Motor neuron (in vitro differentiated cells): ENCODE results near the gene DGKQ. TPM values are rescaled to one million over a fixed set of nuclear protein-coding genes. Genes with fewer than 3 reads are reported as not detected.

ENCODE experiments used
- ATAC-seq, 8 experiments: fragments of 200-7000 bp; cut with Tn5 transposase; replicated peaks in 6 of 8; 2 replicates each; pipeline ENCODE4 v1.8.0; 2021; ENCODE audit warnings: mild to moderate bottlenecking in 8 of 8, moderate library complexity in 8 of 8
- H3K27ac ChIP-seq, 2 donors: fragments of 250-450 bp; sonication (Bioruptor Pico); 2 replicates each; pipeline ENCODE4 v1.9.0; 2021; ENCODE audit warnings: antibody characterized with exemption in 2 of 2, mild to moderate bottlenecking in 2 of 2, moderate library complexity in 1 of 2
- H3K4me1 ChIP-seq, 2 donors: fragments of 250-450 bp; sonication (Bioruptor Pico); replicated peaks in 1 of 2; 2 replicates each; pipeline ENCODE4 v1.6.1; 2021; ENCODE audit warnings: antibody characterized with exemption in 2 of 2, mild to moderate bottlenecking in 2 of 2, moderate library complexity in 1 of 2
- H3K4me3 ChIP-seq, 5 donors: fragments of 250-450 bp; sonication (Bioruptor Pico); 2 replicates each; pipeline ENCODE4 v1.9.0; 2021; ENCODE audit warnings: antibody characterized with exemption in 5 of 5, mild to moderate bottlenecking in 5 of 5, moderate library complexity in 4 of 5
- WGBS, 10 experiments: fragments of 450-650 bp; shearing (Covaris generic); methylation state at CpG; one replicate each; pipeline ENCODE4 v1.0.0; 2022; 5-methylcytosine and 5-hydroxymethylcytosine counted together
- in situ Hi-C, 9 experiments: fragments of 400-800 bp; cut with MboI; loops; one replicate each; pipeline ENCODE4 v1.15.0; 2021; ENCODE audit warnings: low sequenced_read_pairs in 9 of 9, low pct_unique_long_range_greater_than_20kb in 2 of 9; ENCODE audit not compliant: unreplicated experiment in 9 of 9
- total RNA-seq, 8 experiments: library from RNA; unstranded; fragments of 300-600 nt; gene quantifications; 2 replicates each; pipeline versions ENCODE4 v1.2.3 to v1.2.4, GENCODE V29; 2022

The DGKQ gene
- total RNA-seq, 8 experiments from 2014 or later, result 2.9 to 11.7 (median 6.7) TPM

DNA sequence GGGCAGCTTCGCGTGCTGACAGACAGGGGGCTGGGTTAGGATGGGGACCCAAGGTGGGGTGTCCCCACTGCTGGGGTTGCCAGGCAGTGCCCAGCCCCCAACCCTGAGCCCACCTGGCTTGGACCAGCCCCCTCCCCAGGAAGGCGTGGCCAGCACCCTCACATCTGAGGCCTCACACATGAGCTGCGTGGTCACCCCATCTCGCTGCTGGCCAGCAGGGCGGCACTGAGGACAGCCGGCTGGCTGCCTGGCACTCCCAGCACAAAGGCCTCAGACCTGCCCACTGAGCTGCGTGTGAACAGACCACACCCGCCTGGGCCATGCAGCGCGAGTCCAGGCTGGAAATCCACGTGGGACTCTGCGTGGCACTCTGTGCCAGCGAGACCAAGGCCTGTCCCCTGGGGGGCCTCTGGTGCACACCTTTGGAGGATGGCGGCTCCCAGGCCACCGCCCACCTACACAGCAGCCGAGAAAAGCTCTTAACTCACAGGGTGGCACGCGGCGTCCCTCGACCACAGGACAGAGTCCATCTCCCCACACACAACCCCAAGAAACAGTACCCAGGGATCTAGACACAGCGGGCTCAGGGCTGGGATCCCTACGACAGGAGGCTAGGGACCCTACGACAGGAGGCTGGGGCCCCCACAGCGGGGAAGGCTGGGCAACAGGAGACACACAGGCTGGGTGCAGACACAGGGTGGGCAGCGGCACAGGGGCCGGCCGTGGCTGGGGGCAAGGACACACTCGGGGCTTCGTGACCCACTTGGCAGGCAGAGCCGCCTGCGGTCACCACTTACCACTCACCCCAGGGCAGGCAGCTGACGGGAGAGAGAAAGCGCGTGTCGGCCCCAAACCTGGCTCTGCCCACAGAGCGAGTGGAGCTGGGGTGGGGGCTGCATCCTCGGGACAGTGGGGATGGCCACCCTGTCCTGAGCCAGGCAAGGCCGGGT lies 9.8 kb downstream of the DGKQ start:
- WGBS, 10 experiments, result 80 to 100% (median 83%) methylated on average over 1 to 7 of the region's 39 CpGs; no CpG with 5 or more reads in 5 of the 10 experiments
- Histone ChIP-seq H3K27ac (no peak overlapping the region), H3K4me1 (peaks cover 4 to 5% of the 10 kb centered on the region in 2 donors), H3K4me3 (no peak overlapping the region)
- in situ Hi-C loops, result no loop called here
- no peak for ATAC-seq

DNA sequence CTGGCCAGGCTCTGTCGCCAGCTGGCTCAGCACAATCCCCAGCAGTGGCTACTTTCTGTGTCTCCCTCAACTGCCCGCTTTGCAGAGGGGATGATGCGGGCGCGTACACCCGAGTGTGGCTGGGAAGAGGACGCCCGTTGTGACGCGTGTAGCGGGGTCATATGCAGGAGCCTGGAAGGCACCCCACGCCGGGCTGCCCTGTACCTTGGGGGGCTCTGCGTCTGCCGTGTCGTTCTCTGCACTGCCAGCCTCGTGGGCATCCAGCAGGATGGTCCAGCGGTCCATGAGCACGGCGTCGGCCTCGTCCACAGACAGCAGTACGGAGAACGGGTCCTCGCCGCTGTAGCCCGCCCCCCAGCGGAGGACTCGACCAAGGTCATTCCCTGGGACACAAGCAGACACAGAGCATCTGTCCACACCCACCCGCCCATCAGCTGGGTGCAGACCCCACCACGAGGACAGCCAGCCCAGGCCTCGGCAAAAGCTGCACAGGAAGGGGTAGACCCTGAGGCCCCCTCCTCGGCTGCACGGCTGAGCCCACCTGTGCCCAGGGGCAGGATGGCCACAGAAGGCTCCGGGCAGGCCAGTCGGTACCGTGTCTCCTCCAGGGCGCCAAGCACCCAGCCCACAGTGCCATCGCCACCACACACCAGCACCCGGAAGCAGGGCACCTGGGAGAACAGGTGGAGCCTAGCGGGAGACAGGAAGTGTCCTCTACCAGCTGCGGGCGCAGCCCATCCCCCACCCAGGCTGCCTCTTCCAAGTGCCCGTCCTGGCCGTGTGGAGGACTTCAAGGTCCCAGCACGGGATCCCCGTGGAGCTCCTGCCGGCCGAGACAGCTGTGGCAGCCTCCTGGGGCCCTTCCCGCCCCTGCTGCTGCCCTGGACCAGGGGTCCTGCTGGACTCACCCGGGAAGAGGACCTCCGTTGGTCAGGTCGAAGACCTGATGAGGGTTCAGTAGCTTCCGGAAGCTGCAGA lies 10.8 kb downstream of the DGKQ start:
- ATAC-seq, result peak in 1 of 8 experiments; percentile 6
- 72 to 100% (median 95%) methylated on average over 1 to 11 of the region's 54 CpGs; no CpG with 5 or more reads in 6 of the 10 experiments for WGBS, 10 experiments
- H3K4me1 ChIP-seq, result peaks cover under 1 to 1% of the 10 kb centered on the region in 2 donors
- in situ Hi-C loops, result no loop called here
- H3K27ac ChIP-seq, result no peak overlapping the region
- H3K4me3 ChIP-seq, result no peak overlapping the region

DNA sequence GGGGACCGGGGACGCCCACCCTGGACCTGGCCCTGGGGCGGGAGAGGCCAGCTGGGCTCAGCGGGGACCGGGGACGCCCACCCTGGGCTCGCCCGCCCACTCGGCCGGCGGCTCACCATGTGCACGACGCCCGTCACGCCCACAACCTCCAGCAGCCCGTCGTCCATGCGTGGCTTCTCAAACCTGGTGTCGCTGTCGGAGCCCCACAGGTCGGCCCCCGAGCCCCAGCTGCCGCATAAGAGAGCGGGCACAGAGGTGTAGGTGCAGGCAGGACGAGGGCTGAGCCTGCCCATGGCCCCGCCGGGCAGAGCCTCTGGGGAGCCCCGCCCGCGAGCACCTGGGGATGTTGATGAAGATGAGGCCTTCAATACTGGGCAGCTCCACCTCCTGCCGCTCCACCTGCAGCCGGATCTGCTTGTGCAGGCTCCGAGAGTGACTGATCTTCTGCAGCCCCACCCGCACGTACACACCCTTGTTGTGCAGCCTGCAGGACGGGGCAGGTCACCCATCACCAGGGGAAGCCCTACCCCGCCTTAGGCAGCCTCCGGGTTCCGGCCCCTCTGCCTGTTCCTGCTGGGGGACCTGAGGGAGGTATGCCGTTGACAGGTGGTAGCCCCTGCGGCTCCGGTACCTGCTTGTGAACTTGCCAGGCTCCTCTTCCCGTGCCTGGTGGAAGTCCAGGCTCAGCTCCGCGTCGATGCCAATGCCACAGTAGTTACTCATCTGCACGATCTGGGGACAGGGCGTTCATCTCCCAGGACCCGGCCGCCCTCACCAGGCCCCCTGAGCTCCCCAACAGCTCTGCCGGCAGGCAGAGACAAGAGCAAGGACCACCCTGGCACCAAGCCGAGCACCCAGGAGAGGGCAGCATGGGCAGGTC lies 11.8 kb downstream of the DGKQ start:
- 72 to 92% (median 90%) methylated on average over 2 to 12 of the region's 52 CpGs; no CpG with 5 or more reads in 7 of the 10 experiments for WGBS, 10 experiments
- Histone ChIP-seq H3K27ac (no peak overlapping the region), H3K4me1 (no peaks in the 10 kb centered on the region), H3K4me3 (no peak overlapping the region)
- in situ Hi-C loops, result no loop called here
- ATAC-seq, result peak in 1 of 8 experiments; percentile 48

DNA sequence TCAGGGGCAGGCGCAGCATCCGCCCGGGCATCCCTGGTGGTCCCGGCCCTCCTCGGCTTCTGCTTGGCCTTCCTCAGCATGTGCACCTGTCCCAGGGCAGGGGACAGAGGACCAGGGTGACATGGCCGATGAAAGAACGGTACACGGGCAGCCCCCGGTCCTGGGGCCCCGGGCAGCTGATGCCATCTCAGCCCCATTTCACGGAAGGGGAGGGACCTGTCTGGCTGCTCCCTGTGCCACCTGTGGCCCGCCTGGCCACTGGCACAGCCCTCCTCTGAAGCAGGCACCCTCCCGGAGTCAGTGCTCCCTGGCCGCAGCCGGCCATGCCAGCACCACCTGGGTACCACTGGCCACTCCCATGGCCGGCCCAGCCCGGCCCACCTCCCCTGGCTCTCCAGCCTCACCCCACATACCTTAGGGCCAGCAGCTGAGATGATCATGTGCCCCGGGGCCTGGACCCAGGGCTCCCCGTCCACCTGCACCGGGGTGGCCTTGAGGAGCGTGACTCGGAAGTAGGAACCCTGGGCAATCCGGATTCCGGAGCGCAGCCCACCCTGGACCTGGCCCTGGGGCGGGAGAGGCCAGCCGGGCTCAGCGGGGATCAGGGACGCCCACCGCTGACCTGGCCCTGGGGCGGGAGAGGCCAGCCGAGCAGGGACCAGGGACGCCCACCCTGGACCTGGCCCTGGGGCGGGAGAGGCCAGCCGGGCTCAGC lies 12.6 kb downstream of the DGKQ start:
- Histone ChIP-seq H3K27ac (no peak overlapping the region), H3K4me3 (no peak overlapping the region), H3K4me1 (no peaks in the 10 kb centered on the region)
- ATAC-seq, result peak in 2 of 8 experiments; percentile 5 to 6
- in situ Hi-C loops, result no loop called here
- 84 to 100% (median 91%) methylated on average over 1 to 12 of the region's 35 CpGs; no CpG with 5 or more reads in 7 of the 10 experiments for WGBS, 10 experiments

DNA sequence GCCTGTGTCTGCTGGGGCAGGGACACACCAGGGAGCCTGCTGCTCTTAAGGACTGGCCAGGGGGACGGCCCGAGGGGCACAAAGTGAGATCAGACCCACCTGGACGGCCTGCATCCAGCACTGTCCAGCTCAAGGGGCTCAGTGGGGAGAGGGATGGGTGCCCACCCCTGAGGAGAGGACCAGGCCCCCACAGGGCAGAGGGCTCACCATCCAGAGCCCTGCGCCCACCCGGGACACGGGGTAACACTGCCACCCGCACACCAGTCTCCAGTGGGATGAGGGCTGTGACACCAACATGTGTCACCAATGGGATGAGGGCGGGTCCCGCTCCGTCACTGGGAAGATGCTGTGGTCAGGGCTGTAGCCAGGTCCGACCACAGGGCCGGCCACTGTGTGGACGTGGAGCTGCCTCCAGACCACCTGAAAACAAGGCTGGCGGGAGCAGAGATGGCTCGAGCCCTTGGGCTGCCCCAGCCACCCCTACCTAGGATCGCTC lies 13.2 kb downstream of the DGKQ start:
- WGBS, 10 experiments, result 60 to 100% methylated on average over 1 to 2 of the region's 16 CpGs; no CpG with 5 or more reads in 8 of the 10 experiments
- in situ Hi-C loops, result no loop called here
- peak in 2 of 8 experiments; percentile 7 to 10 for ATAC-seq
- Histone ChIP-seq H3K4me1 (no peaks in the 10 kb centered on the region), H3K27ac (no peak overlapping the region), H3K4me3 (no peak overlapping the region)

DNA sequence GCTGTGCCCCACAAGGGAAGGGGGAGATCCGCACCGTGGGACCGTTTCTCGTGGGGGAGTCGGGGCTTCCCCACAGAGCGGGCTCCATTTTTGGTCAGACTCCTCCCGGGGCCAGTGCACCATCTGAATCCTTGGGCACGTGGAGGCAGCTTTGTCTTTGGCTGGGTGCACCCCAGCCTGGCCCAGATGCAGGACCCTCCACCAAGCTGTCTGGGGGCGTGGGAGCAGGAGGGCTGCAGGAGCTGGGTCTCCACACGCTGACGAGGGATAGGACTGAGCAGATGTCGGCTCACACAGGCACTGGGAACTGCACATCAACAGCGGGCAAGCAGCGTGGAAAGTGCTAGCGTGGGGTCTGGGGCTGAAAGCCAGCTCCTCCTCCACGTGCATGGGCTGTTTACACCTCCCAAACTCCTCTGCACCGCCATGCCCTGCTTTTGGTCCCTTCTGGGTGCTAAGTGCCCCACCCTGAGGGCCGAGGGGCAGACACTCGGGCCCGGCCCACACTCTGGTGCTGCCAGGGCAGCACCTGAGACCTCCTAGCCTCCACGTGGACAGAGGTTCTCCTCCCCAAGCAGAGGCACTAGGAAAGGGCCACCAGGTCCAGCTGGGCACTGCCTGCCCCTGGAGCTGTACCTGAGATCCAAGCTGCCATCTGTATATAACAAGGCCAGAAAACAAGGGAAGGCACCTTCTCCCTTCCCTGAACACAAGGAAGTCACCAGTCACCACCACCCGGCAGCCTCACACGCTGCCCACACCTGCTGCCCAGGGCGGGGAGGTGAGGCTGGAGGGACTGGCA lies 13.8 kb downstream of the DGKQ start:
- Histone ChIP-seq H3K4me1 (no peaks in the 10 kb centered on the region), H3K27ac (no peak overlapping the region), H3K4me3 (no peak overlapping the region)
- ATAC-seq, result no peak
- in situ Hi-C loops, result no loop called here
- WGBS, 10 experiments, result 60 to 81% (median 64%) methylated on average over 1 to 9 of the region's 24 CpGs; no CpG with 5 or more reads in 6 of the 10 experiments

DNA sequence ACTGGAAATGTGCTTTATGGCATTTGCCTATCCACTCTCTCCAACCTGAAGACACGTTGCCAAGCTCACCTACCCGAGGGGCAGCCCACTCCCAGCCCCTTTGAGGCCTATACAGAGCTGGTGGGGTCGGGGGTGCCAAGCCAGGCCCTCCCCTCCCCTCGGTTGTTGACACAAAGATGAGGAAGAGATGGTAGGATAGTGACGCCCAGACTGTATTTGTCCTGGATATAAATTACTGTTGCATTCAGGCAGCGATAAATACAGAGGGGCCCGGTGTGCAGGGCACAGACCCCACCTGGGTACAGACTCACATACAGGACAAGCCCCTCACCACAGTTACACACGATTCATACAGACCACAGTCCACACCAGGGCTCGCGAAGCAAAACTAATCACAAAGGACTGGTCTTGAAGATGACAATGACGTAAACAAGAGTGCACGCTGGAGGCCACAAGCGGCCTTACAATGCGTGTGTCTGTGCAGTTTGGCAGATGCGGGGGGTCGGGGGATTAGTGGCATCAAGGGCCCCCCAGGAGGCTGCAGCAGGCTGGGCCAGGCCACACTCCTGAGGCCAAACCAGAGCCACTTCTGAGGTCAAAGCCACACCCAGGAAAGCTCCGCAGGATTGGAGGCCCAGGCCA lies 14.6 kb downstream of the DGKQ start:
- ATAC-seq, result no peak
- no peaks in the 10 kb centered on the region for H3K4me1 ChIP-seq
- in situ Hi-C loops, result no loop called here
- no peak overlapping the region for H3K4me3 ChIP-seq
- WGBS, 10 experiments, result 83 to 100% (median 94%) methylated on average over 1 to 6 of the region's 17 CpGs; no CpG with 5 or more reads in 4 of the 10 experiments
- no peak overlapping the region for H3K27ac ChIP-seq

DNA sequence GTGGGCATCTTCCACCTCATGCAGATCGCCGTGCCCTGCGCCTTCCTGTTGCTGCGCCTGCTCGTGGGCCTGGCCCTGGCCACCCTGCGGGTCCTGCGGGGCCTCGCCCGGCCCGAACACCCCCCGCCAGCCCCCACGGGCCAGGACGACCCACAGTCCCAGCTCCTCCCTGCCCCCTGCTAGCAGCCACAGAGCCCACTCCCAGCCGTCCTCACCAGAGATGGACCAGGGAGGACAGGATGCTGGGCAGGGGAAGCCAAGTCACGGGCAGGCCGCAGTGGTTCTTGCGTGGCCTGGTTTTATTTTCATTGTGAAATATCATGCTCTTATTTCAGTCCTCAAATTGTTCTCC lies 15.1 kb downstream of the DGKQ start:
- H3K27ac ChIP-seq, result no peak overlapping the region
- no peak for ATAC-seq
- 83 to 100% methylated on average over 3 to 4 of the region's 17 CpGs; no CpG with 5 or more reads in 8 of the 10 experiments for WGBS, 10 experiments
- in situ Hi-C loops, result no loop called here
- H3K4me1 ChIP-seq, result no peaks in the 10 kb centered on the region
- H3K4me3 ChIP-seq, result no peak overlapping the region

DNA sequence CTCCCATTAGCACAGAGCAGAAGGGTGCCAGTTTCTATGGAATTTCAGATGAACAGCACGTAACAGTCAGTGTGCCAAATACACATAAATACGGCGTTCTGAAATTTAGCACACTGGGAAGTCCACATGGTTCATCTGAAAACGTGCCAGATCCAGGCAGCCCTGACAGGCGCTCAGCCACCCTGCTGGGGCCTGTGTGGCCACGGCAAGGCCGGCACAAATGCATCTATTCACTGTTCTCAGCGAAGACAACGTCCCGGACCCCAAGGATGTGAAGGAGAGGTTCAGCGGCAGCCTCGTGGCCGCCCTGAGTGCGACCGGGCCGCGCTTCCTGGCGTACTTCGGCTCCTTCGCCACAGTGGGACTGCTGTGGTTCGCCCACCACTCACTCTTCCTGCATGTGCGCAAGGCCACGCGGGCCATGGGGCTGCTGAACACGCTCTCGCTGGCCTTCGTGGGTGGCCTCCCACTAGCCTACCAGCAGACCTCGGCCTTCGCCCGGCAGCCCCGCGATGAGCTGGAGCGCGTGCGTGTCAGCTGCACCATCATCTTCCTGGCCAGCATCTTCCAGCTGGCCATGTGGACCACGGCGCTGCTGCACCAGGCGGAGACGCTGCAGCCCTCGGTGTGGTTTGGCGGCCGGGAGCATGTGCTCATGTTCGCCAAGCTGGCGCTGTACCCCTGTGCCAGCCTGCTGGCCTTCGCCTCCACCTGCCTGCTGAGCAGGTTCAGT lies 15.6 kb downstream of the DGKQ start:
- 75 to 96% (median 84%) methylated on average over 1 to 14 of the region's 45 CpGs; no CpG with 5 or more reads in 4 of the 10 experiments for WGBS, 10 experiments
- H3K27ac ChIP-seq, result no peak overlapping the region
- in situ Hi-C loops, result no loop called here

DNA sequence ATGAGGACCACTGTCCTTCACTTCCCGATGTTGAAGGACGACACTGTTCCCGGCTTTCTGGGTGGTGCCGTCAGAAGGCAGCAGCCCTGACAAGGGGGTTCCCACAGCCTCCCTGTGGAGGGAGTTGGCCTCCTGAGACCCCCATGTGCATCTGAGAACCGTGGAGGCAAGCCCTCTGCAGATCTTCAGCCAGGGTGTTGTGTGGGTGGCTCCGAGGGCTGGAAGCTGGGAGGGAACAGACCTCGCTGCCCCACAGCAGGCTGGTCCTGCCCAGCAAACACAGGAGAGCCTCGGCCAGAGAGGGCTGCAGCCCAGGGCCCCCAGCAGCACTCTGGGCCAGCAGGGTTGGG lies 16.2 kb downstream of the DGKQ start:
- H3K4me3 ChIP-seq, result no peak overlapping the region
- WGBS, 10 experiments, result 55 to 93% methylated on average over 2 to 7 of the region's 8 CpGs; no CpG with 5 or more reads in 8 of the 10 experiments
- in situ Hi-C loops, result no loop called here
- ATAC-seq, result peak in 2 of 8 experiments; percentile 4 to 6
- no peaks in the 10 kb centered on the region for H3K4me1 ChIP-seq
- no peak overlapping the region for H3K27ac ChIP-seq

More for the DNA sequence above, 15.6 kb downstream of the DGKQ start:
- Histone ChIP-seq H3K4me3 (no peak overlapping the region), H3K4me1 (no peaks in the 10 kb centered on the region)
- ATAC-seq, result peak in 1 of 8 experiments; percentile 10
